Loucy (cell line): Measurements from ENCODE around the gene NDUFV1.
"Not testable (repeated sequence)": the region's sequence is repeated elsewhere in the genome, so short reads cannot be mapped to it uniquely, and the experiment has no call there.

ENCODE experiments used
- H2AFZ ChIP-seq: fragments of 200-600 bp; sonication (generic); 2 replicates; pipeline ENCODE4 v1.6.0; 2016; ENCODE audit warnings: antibody characterized with exemption, mild to moderate bottlenecking, low read length, moderate library complexity
- H3F3A ChIP-seq: fragments of 200-600 bp; 2 replicates; pipeline ENCODE4 v1.6.0; 2016; ENCODE audit warnings: antibody characterized with exemption, low read depth, mild to moderate bottlenecking
- H3K27me3 ChIP-seq: fragments of 200-600 bp; sonication (generic); 2 replicates; pipeline ENCODE4 v1.6.1; 2014; ENCODE audit warnings: low read length, mild to moderate bottlenecking; ENCODE audit not compliant: insufficient read depth, poor library complexity, severe bottlenecking
- H3K36me3 ChIP-seq: fragments of 200-600 bp; sonication (generic); 2 replicates; pipeline ENCODE4 v1.6.1; 2016; ENCODE audit warnings: low read length; ENCODE audit not compliant: insufficient read depth
- H3K4me1 ChIP-seq: fragments of 200-600 bp; sonication (generic); 2 replicates; pipeline ENCODE4 v1.5.1; 2014; ENCODE audit warnings: low read length, mild to moderate bottlenecking; ENCODE audit not compliant: insufficient read depth, poor library complexity, severe bottlenecking
- H3K4me2 ChIP-seq: fragments of 200-600 bp; sonication (generic); 2 replicates; pipeline ENCODE4 v1.6.0; 2014; ENCODE audit warnings: antibody characterized with exemption, low read length, low read depth, mild to moderate bottlenecking; ENCODE audit not compliant: poor library complexity, severe bottlenecking
- H3K4me3 ChIP-seq: fragments of 200-600 bp; sonication (generic); 2 replicates; pipeline ENCODE4 v1.5.1; 2014; ENCODE audit warnings: low read length, mild to moderate bottlenecking, mixed read lengths; ENCODE audit not compliant: poor library complexity, severe bottlenecking
- H3K79me2 ChIP-seq: fragments of 200-600 bp; sonication (generic); 2 replicates; pipeline ENCODE4 v1.6.1; 2014; ENCODE audit warnings: low read length; ENCODE audit not compliant: insufficient read depth
- H3K9ac ChIP-seq: fragments of 200-600 bp; sonication (generic); 2 replicates; pipeline ENCODE4 v1.6.0; 2014; ENCODE audit warnings: mild to moderate bottlenecking, low read depth, low read length, moderate library complexity; ENCODE audit not compliant: poor library complexity, severe bottlenecking
- H3K9me2 ChIP-seq: fragments of 200-600 bp; sonication (generic); replicated peaks from 2 replicates; pipeline ENCODE4 v1.6.1; 2016; ENCODE audit warnings: low read depth, low read length, mixed read lengths
- H3K9me3 ChIP-seq: fragments of 200-600 bp; sonication (generic); 2 replicates; pipeline ENCODE4 v1.6.1; 2014; ENCODE audit warnings: mild to moderate bottlenecking, antibody characterized with exemption, low read length, low read depth; ENCODE audit not compliant: insufficient read depth
- H4K20me1 ChIP-seq: fragments of 200-600 bp; sonication (generic); 2 replicates; pipeline ENCODE4 v1.6.0; 2014; ENCODE audit warnings: antibody characterized with exemption, low read length, mild to moderate bottlenecking; ENCODE audit not compliant: insufficient read depth, poor library complexity, severe bottlenecking
- EZH2phosphoT487 ChIP-seq: fragments of 200-600 bp; IDR thresholded peaks from 2 replicates; pipeline ENCODE4 v1.6.1; 2018; ENCODE audit warnings: antibody characterized with exemption, mild to moderate bottlenecking, moderate library complexity, borderline replicate concordance
- TF ChIP-seq, protein P1 (sequence below): fragments of 200-600 bp; sonication (generic); conservative IDR thresholded peaks from 2 replicates; pipeline ENCODE4 v1.5.1; 2014; ENCODE audit warnings: mild to moderate bottlenecking, antibody characterized with exemption, low read length

NDUFV1 gene

DNA sequence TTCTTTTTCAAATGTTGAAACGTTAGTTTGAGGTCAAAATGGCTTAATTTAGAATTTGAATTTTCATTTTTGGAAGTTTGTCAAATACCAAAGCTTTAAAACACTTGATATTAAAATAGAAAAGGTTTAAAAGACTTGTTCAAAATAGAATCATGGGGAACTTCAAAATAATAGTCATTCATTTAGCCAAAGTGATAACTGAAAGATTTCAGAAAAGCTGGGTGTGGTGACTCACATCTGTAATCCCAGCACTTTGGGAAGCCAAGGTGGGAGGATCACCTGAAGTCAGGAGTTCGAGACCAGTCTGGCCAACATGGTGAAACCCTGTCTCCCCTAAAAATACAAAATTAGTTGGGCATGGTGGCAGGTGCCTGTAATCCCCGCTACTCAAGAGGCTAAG lies 12.3 kb upstream of the NDUFV1 start:
- Histone ChIP-seq H3K4me1 (peaks cover 46% of the 10 kb centered on the region), H3K9me3 (0 out of 2 replicates have a peak, but pooled peaks cover 4% of the 10 kb centered on the region), H3K27me3 (no peaks in the 10 kb centered on the region), H4K20me1 (no peaks in the 10 kb centered on the region), H3F3A (no peaks in the 10 kb centered on the region), H3K9ac (no peak overlapping the region), H3K36me3 (no peaks in the 10 kb centered on the region), H3K9me2 (no peaks in the 10 kb centered on the region), H3K4me2 (peak overlapping the region; percentile 13), H3K4me3 (no peak overlapping the region), H2AFZ (no peak overlapping the region), H3K79me2 (no peaks in the 10 kb centered on the region)
- TF ChIP-seq, protein P1, sequence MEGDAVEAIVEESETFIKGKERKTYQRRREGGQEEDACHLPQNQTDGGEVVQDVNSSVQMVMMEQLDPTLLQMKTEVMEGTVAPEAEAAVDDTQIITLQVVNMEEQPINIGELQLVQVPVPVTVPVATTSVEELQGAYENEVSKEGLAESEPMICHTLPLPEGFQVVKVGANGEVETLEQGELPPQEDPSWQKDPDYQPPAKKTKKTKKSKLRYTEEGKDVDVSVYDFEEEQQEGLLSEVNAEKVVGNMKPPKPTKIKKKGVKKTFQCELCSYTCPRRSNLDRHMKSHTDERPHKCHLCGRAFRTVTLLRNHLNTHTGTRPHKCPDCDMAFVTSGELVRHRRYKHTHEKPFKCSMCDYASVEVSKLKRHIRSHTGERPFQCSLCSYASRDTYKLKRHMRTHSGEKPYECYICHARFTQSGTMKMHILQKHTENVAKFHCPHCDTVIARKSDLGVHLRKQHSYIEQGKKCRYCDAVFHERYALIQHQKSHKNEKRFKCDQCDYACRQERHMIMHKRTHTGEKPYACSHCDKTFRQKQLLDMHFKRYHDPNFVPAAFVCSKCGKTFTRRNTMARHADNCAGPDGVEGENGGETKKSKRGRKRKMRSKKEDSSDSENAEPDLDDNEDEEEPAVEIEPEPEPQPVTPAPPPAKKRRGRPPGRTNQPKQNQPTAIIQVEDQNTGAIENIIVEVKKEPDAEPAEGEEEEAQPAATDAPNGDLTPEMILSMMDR, result no peak
- no peak for TF ChIP-seq EZH2phosphoT487

DNA sequence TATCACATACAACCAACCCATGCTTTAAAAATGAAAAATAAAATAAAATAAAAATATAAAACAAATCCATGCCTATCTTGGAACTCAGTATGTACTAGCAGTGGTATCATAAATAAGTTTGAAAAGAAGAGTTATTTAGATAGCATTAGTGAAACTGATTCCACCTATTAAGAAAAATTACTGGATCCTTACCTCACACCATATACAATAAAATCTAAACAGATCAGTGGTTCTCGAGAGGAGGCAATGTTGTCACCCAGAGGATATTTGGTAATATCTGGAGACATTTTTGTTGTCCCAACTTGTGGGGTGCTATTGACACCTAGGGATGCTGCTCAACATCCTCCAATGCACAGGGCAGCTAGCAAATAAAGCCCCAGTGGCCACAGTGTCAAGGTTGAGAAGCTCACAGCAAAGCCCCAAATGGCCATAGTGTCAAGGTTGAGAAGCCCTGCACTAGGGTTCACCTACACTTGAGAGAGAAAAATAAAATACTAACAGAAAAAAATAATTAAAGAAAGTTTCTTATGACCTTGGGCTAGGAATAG lies 9.9 kb upstream of the NDUFV1 start:
- Histone ChIP-seq H3K9me2 (no peaks in the 10 kb centered on the region), H3K4me2 (no peak overlapping the region), H3K9ac (no peak overlapping the region), H2AFZ (no peak overlapping the region), H3F3A (peaks cover 18% of the 10 kb centered on the region), H4K20me1 (no peaks in the 10 kb centered on the region), H3K4me3 (no peak overlapping the region), H3K27me3 (no peaks in the 10 kb centered on the region), H3K4me1 (peaks cover 67% of the 10 kb centered on the region), H3K9me3 (0 out of 2 replicates have a peak, but pooled peaks cover 4% of the 10 kb centered on the region), H3K36me3 (no peaks in the 10 kb centered on the region), H3K79me2 (no peaks in the 10 kb centered on the region)
- TF ChIP-seq, protein P1, result no peak
- TF ChIP-seq EZH2phosphoT487, result no peak

DNA sequence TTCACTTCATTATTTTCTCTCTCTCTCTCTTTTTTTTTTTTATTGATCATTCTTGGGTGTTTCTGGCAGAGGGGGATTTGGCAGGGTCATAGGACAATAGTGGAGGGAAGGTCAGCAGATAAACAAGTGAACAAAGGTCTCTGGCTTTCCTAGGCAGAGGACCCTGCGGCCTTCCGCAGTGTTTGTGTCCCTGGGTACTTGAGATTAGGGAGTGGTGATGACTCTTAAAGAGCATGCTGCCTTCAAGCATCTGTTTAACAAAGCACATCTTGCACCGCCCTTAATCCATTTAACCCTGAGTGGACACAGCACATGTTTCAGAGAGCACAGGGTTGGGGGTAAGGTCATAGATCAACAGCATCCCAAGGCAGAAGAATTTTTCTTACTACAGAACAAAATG lies 9.3 kb upstream of the NDUFV1 start:
- not testable (repeated sequence) for H3K79me2 ChIP-seq, H3K9me3 ChIP-seq, H3K9me2 ChIP-seq, H3K9ac ChIP-seq, H3K27me3 ChIP-seq, H3K36me3 ChIP-seq, H2AFZ ChIP-seq, H3K4me3 ChIP-seq, H3K4me2 ChIP-seq, H4K20me1 ChIP-seq
- Histone ChIP-seq H3F3A (peaks cover 19% of the 10 kb centered on the region), H3K4me1 (peaks cover 73% of the 10 kb centered on the region)

DNA sequence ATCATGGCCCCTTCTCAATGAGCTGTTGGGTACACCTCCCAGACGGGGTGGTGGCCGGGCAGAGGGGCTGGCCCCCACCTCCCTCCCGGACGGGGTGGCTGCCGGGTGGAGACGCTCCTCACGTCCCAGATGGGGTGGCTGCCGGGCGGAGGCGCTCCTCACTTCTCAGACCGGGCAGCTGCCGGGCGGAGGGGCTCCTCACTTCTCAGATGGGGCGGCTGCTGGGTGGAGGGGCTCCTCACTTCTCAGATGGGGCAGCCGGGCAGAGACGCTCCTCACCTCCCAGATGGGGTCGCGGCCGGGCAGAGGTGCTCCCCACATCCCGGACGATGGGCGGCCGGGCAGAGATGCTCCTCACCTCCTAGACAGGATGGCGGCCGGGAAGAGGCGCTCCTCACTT lies 8.8 kb upstream of the NDUFV1 start:
- H4K20me1 ChIP-seq, H3K36me3 ChIP-seq, H3K79me2 ChIP-seq, H3K9ac ChIP-seq, H3K9me2 ChIP-seq, H3K27me3 ChIP-seq, H3K4me3 ChIP-seq, H3K4me2 ChIP-seq, H3K9me3 ChIP-seq, H2AFZ ChIP-seq: not testable (repeated sequence)
- H3F3A ChIP-seq, result peaks cover 19% of the 10 kb centered on the region
- peaks cover 73% of the 10 kb centered on the region for H3K4me1 ChIP-seq
